GM12878 (cell line): ENCODE data around the gene PLCB4. TPM values are rescaled to one million over a fixed set of nuclear protein-coding genes. Genes with fewer than 3 reads are reported as not detected.

ENCODE experiments used
- ATAC-seq: fragments of 200-7000 bp; cut with Tn5 transposase; 3 replicates; pipeline ENCODE4 v1.9.1; 2020; ENCODE audit warnings: mild to moderate bottlenecking, moderate library complexity
- BruUV-seq: library from RNA; stranded (reverse); fragments of 400-500 nt; replicated peaks from 2 replicates; lab custom pipeline; 2021; lab: Mats Ljungman, UMichigan
- CTCF ChIA-PET: fragments of 300-600 bp; sonication (Branson Sonifier 250); formaldehyde crosslinking; extraction: SDS; loops from one replicate; lab custom pipeline; 2021; ENCODE audit warnings: inconsistent platforms; lab: Yijun Ruan, JAX
- POLR2A ChIA-PET: fragments of 350-600 bp; formaldehyde crosslinking; extraction: SDS; loops from one replicate; lab custom pipeline; 2021; ENCODE audit warnings: inconsistent platforms; lab: Charles Lee
- RAD21 ChIA-PET: fragments of 300-600 bp; sonication (Branson Sonifier 250); formaldehyde crosslinking; loops from one replicate; lab custom pipeline; 2023; ENCODE audit warnings: antibody characterized with exemption; ENCODE audit not compliant: unreplicated experiment; lab: Charles Lee
- SMC1A ChIA-PET: fragments of 300-600 bp; sonication (Branson Sonifier 250); formaldehyde crosslinking; loops from one replicate; lab custom pipeline; 2023; ENCODE audit not compliant: unreplicated experiment, uncharacterized antibody; lab: Charles Lee
- DNase-seq: peaks from one replicate; pipeline ENCODE4 v3.0.0-alpha.2; 2011; ENCODE audit warnings: low read depth, low spot score
- FAIRE-seq: peaks from 3 replicates; lab custom pipeline; 2011; peaks lifted over from hg19 to GRCh38; lab: Jason Lieb, UNC
- H2AFZ ChIP-seq: 2 replicates; pipeline ENCODE4 v1.6.0; 2011; ENCODE audit warnings: low read depth, low read length, control low read depth; ENCODE audit not compliant: control insufficient read depth
- H3K27ac ChIP-seq: 2 replicates; pipeline ENCODE4 v1.5.1; 2011; ENCODE audit warnings: control low read depth; ENCODE audit not compliant: control insufficient read depth, insufficient read depth
- H3K27me3 ChIP-seq, 2 experiments: replicated peaks in 1 of 2; 2 replicates each; pipeline versions ENCODE4 v1.6.0 to v1.6.1; 2011; ENCODE audit warnings: low read length in 1 of 2; ENCODE audit not compliant: control insufficient read depth in 2 of 2, insufficient read depth in 2 of 2
- H3K36me3 ChIP-seq, 2 experiments: 2 replicates each; pipeline ENCODE4 v1.5.1; 2011; ENCODE audit warnings: low read length in 1 of 2; ENCODE audit not compliant: control insufficient read depth in 2 of 2, insufficient read depth in 2 of 2
- H3K4me1 ChIP-seq: 2 replicates; pipeline ENCODE4 v1.6.1; 2011; ENCODE audit warnings: mild to moderate bottlenecking, low read length, moderate library complexity, mixed read lengths; ENCODE audit not compliant: control insufficient read depth, insufficient read depth
- H3K4me2 ChIP-seq: 2 replicates; pipeline ENCODE4 v1.6.0; 2011; ENCODE audit warnings: control low read depth; ENCODE audit not compliant: control insufficient read depth, insufficient read depth
- H3K4me3 ChIP-seq: fragments of 200-600 bp; sonication (generic); 2 replicates; pipeline ENCODE4 v1.5.1; 2016
- H3K79me2 ChIP-seq: 2 replicates; pipeline ENCODE4 v1.6.0; 2011; ENCODE audit warnings: low read length; ENCODE audit not compliant: control insufficient read depth, insufficient read depth
- H3K9ac ChIP-seq: 2 replicates; pipeline ENCODE4 v1.8.0; 2011; ENCODE audit warnings: low read length, control low read depth, mixed read lengths; ENCODE audit not compliant: control insufficient read depth, insufficient read depth
- H3K9me3 ChIP-seq: replicated peaks from 3 replicates; pipeline ENCODE4 v1.5.1; 2011; ENCODE audit warnings: mild to moderate bottlenecking, low read length; ENCODE audit not compliant: control insufficient read depth, insufficient read depth
- H4K20me1 ChIP-seq: 2 replicates; pipeline ENCODE4 v1.6.0; 2011; ENCODE audit not compliant: control insufficient read depth, insufficient read depth
- CUX1 ChIP-seq: IDR thresholded peaks from 2 replicates; pipeline ENCODE4 v1.6.1; 2012; ENCODE audit warnings: improper control_type of control experiment, low read depth, low read length; ENCODE audit not compliant: insufficient replicate concordance
- EGR1 ChIP-seq, 2 experiments: IDR thresholded peaks; 1 replicate in 1 of 2; 2 replicates in 1 of 2; pipeline ENCODE4 v1.6.1; 2011 to 2012; ENCODE audit warnings: low read depth in 2 of 2, low read length in 2 of 2, borderline replicate concordance in 1 of 2, mild to moderate bottlenecking in 1 of 2, moderate library complexity in 1 of 2
- EZH2 ChIP-seq: IDR thresholded peaks from 2 replicates; pipeline ENCODE4 v1.6.1; 2012; ENCODE audit warnings: low read depth, mild to moderate bottlenecking, control low read depth, inconsistent platforms, low read length, borderline replicate concordance; ENCODE audit not compliant: control insufficient read depth
- IRF3 ChIP-seq: fragments of 450-650 bp; IDR thresholded peaks from 2 replicates; pipeline ENCODE4 v1.6.1; 2014; ENCODE audit warnings: mild to moderate bottlenecking
- IRF5 ChIP-seq: fragments of 450-650 bp; IDR thresholded peaks from 2 replicates; pipeline ENCODE4 v1.6.1; 2017; ENCODE audit warnings: borderline replicate concordance
- NFXL1 ChIP-seq: fragments of 450-650 bp; IDR thresholded peaks from 2 replicates; pipeline ENCODE4 v1.6.1; 2017; ENCODE audit warnings: antibody characterized with exemption, mild to moderate bottlenecking, borderline replicate concordance
- NKRF ChIP-seq: fragments of 450-650 bp; conservative IDR thresholded peaks from 2 replicates; pipeline ENCODE4 v1.6.1; 2017; ENCODE audit warnings: mild to moderate bottlenecking, moderate library complexity
- PAX8 ChIP-seq: fragments of 450-650 bp; IDR thresholded peaks from 2 replicates; pipeline ENCODE4 v1.6.1; 2017; ENCODE audit warnings: mild to moderate bottlenecking, moderate library complexity
- POLR2AphosphoS5 ChIP-seq: IDR thresholded peaks from 2 replicates; pipeline ENCODE4 v1.6.1; 2011; ENCODE audit warnings: mild to moderate bottlenecking, low read length, inconsistent platforms
- POU2F2 ChIP-seq: IDR thresholded peaks from 3 replicates; pipeline ENCODE4 v1.6.1; 2011; ENCODE audit warnings: low read depth, mild to moderate bottlenecking, low read length, borderline replicate concordance
- YBX1 ChIP-seq: fragments of 450-650 bp; IDR thresholded peaks from 2 replicates; pipeline ENCODE4 v1.6.1; 2016; ENCODE audit warnings: antibody characterized with exemption
- ZNF384 ChIP-seq: IDR thresholded peaks from 2 replicates; pipeline ENCODE4 v1.6.1; 2012; ENCODE audit warnings: low read depth, mild to moderate bottlenecking, low read length, improper control_type of control experiment, borderline replicate concordance
- WGBS: methylation state at CpG from one replicate; pipeline ENCODE4 v1.1.6; 2016; ENCODE audit warnings: low lambda C conversion rate; ENCODE audit not compliant: insufficient replicate concordance, insufficient coverage; ENCODE audit errors: missing lambda C conversion rate; 5-methylcytosine and 5-hydroxymethylcytosine counted together
- in situ Hi-C: fragments of 300-500 bp; cut with MboI; formaldehyde crosslinking; loops from 9 replicates; pipeline ENCODE4 v1.14.3; 2018; ENCODE audit warnings: mixed read lengths
- intact Hi-C: fragments of 100-400 bp; cut with micrococcal nuclease; formaldehyde crosslinking; loops from one replicate; pipeline ENCODE4 v1.14.2; 2022; ENCODE audit not compliant: unreplicated experiment
- polyA plus RNA-seq, 11 experiments: library from polyadenylated mRNA; depleted of rRNA in 4 of 11; unstranded in 6 of 11; stranded (reverse) in 5 of 11; fragments of >200 nt; fragmentation: Nextera tagmentation in 4 of 11; fragmentation: Illumina TruSeq in 1 of 11; extraction: Ambion mirVana in 4 of 11; extraction: Trizol in 1 of 11; gene quantifications; 1 replicate in 1 of 11; 2 replicates in 10 of 11; pipeline versions ENCODE4 v1.2.1 to v1.2.3, GENCODE V29; 2011 to 2016; ENCODE audit warnings: inconsistent platforms in 2 of 11, missing spikeins in 2 of 11, low read depth in 1 of 11
- total RNA-seq, 4 experiments: library from RNA; depleted of rRNA in 3 of 4; stranded (reverse); fragments of >200 nt in 3 of 4; fragmentation: Illumina TruSeq in 1 of 4; extraction: Trizol in 1 of 4; gene quantifications; 2 replicates each; pipeline versions ENCODE4 v1.2.1 to v1.2.3, GENCODE V29; 2013 to 2021

PLCB4 gene
- total and polyA plus RNA-seq, 10 of the 15 experiments (the other 5 are each of a cell fraction or from before 2014, with no cell fraction given), result not detected

- TF ChIP-seq IRF3 (no peak), PAX8 (no peak), ZNF384 (no peak), IRF5 (no peak), POLR2AphosphoS5 (no peak), EZH2 (no peak)
Measured at GRCh38 chr20:9163995-9164394, 95.1 kb downstream of the PLCB4 start (continued).

- H3K4me3 ChIP-seq, result no peak overlapping the region
- H3K36me3 ChIP-seq, result no peaks in the 10 kb centered on the region
- no peaks in the 10 kb centered on the region; a peak in 1 of 4 replicates for H3K27me3 ChIP-seq
- FAIRE-seq (no peak), DNase-seq (no peak), ATAC-seq (no peak)
- ChIA-PET CTCF (no interaction called here), RAD21 (no interaction called here), SMC1A (no interaction called here), POLR2A (no interaction called here)
- no peaks in the 10 kb centered on the region for H3K4me1 ChIP-seq
- TF ChIP-seq NFXL1 (no peak), EGR1 (IDR thresholded peaks at IDR 0.05; ENCODE audit: borderline replicate concordance in 1 of 2, low read depth in 2 of 2, low read length in 2 of 2) (no peak), EZH2 (no peak), YBX1 (no peak), CUX1 (no peak), NKRF (no peak), POU2F2 (no peak)
- no peaks in the 10 kb centered on the region for H4K20me1 ChIP-seq
- WGBS, result 0% methylated on average over 2 of the region's 2 CpGs
- in situ Hi-C loops (no loop called here), intact Hi-C loops (no loop called here)
- H3K27ac ChIP-seq, result no peak overlapping the region
- no peaks in the 10 kb centered on the region for H3K9me3 ChIP-seq
- H3K79me2 ChIP-seq, result no peaks in the 10 kb centered on the region
- H3K4me2 ChIP-seq, result no peak overlapping the region
- no TSS peak for BruUV-seq
- no peak overlapping the region for H3K9ac ChIP-seq
- H2AFZ ChIP-seq, result no peak overlapping the region
Measured at GRCh38 chr20:9165261-9165660, 96.4 kb downstream of the PLCB4 start.
